GM12874 (cell line): Measurements from ENCODE around the gene HEMGN.

ENCODE experiments used
- TF ChIP-seq, protein P1 (sequence below): IDR thresholded peaks from 2 replicates; pipeline ENCODE4 v1.5.1; 2011; ENCODE audit warnings: low read depth, mild to moderate bottlenecking, control low read depth, low read length, moderate library complexity; ENCODE audit not compliant: insufficient read depth

HEMGN gene

DNA sequence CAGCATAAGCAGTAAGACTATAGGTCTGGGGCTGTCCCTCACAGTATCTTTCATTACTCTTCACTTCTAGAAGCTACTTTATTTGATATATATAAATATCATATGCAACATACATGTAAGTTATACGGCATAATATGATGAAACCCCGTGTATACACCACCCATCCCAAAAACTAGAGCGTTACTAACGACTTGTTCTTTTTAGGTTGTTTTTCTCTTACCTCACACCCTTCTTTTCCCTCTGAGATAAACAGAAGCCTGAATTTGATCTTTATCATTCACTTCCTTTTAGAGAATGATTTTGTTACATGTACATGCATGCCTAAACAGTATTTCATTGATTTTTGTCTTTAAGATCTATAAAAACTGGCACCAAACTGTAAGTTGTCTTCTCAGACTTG, 19.4 kb downstream of the HEMGN start:
- TF ChIP-seq, protein P1, sequence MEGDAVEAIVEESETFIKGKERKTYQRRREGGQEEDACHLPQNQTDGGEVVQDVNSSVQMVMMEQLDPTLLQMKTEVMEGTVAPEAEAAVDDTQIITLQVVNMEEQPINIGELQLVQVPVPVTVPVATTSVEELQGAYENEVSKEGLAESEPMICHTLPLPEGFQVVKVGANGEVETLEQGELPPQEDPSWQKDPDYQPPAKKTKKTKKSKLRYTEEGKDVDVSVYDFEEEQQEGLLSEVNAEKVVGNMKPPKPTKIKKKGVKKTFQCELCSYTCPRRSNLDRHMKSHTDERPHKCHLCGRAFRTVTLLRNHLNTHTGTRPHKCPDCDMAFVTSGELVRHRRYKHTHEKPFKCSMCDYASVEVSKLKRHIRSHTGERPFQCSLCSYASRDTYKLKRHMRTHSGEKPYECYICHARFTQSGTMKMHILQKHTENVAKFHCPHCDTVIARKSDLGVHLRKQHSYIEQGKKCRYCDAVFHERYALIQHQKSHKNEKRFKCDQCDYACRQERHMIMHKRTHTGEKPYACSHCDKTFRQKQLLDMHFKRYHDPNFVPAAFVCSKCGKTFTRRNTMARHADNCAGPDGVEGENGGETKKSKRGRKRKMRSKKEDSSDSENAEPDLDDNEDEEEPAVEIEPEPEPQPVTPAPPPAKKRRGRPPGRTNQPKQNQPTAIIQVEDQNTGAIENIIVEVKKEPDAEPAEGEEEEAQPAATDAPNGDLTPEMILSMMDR: no peak

DNA sequence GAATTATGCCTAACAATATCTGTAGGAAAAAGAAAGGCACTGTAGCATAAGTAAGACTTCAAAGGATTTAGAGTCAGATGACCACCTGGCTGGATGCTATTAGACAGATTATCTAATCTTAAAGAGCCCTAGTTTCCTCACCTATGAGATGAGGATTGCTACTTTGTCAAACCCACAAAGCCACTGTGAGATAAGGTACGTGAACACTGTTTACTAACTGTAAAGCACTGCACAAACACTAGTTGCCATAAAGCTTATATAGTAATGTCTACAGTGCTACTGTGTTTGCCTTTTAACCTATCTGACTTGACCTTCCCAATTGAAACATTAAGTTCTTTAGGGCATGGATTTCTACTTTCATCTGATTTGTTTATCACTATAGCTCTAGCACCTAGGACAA, 26.0 kb downstream of the HEMGN start:
- TF ChIP-seq, protein P1: no peak

DNA sequence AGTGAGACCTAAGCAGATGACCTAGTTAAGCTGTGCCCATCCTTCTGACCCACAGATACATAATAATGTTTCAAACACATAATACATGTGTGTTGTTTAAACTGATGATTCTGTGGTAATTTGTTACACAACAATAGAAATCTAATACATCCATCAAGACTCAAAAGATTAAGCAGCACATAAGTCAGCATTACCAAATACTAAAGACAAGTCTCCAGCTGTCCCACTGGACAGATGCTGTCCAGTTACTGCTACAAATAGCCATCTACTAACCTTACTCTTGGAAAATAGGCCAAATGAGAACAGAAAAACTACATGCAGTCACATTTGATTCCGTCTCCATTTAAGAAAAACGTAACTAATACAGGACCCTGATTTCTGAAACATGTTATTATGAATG, 26.4 kb downstream of the HEMGN start:
- TF ChIP-seq, protein P1: no peak

DNA sequence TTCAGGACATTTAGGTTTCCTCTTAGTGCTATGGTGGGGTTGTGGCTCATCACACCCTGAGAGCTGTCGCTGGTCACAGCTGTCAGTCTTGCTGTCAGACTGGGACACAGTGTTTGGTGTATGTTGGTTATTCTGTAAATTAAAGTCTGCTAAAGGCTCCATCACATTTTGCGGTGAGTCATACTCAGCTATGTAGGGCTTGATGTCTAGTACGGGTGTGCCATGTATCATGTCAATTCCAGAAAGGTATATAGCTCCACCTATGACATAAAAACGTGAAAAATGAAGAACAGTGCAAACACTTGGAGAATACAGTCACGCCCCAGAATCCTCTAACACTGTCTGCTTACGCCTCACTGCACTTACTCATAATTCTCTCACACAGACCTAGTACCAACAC, 27.6 kb downstream of the HEMGN start:
- TF ChIP-seq, protein P1: no peak

DNA sequence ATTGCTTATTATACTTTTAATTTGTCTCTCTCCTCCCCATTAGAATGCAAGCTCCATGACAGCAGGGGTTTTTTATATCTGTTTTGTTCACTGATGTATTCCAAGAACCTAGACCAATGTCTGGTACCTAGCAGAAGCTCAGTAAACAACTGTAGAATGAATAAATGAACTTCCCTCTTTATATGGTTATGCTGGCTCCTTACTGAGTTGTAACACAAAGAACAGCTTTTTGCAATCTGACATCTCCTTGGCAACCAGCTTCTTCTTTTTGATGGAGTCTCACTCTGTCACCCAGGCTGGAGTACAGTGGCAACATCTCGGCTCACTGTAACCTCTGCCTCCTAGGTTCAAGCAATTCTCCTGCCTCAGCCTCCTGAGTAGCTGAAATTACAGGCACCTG, 29.3 kb downstream of the HEMGN start:
- TF ChIP-seq, protein P1: no peak

DNA sequence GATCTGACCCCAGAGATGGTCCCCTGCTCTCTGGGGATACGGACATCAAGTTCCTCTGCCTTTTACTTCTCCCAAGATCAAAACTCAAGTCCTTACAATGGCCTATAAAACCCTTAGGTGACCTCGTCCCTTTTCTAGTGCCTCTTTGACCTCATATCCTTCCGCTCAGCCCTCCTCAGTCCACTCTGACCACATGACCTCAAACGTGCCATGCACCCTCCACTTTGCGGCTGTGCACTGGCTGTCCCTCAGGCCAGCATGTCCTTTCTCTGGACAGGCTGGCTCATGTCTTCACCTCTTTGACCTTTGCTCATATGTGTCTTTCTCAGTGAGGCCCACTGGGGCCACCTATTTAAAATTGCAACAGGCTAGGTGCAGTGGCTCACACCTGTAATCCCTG, 30.3 kb downstream of the HEMGN start:
- TF ChIP-seq, protein P1: no peak

DNA sequence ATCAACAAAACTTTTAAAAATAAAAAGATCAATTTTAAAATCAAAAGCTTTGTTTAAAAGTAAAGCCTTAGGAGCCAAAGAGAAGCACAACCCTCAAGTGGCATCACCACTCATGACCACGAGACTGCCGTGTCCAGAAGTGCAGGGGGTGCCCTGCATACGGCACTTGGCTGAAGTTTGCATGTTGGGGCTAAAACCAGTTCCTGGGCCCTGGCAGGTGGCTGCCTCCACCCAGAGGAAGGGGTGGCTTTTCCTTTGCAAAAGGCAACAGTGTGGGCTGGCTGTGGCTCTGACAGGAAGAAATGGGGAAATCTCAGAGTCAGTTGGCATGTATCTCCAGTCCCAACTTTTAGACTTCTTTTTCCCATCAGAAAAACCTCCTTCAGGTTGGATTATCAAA, 30.9 kb downstream of the HEMGN start:
- TF ChIP-seq, protein P1: no peak

DNA sequence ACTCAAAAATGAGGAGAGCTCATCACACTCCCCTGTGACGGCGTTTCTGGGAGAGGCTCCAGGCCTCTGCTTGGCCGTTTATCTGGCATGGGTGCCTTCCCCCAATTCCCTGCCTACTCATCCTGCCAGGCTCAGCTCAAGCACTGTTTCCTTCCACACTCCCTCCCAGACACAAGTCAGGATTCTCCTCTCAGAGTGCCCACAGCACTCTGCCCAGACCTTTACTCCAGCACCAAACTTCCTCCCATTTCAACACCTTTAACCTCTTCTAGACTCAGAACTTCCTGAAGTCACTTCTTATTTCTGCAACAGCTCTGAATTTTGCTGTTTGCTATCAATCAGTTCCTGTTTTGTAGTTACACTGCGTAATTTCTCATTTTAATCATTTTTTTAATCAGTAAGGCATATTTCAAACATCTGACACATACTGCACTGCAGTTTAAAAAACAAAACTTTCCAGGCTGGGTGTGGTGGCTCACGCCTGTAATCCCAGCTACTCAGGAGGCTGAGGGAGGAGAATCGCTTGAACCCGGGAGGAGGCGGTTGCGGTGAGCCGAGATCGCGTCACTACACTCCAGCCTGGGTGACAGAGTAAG, 31.6 kb downstream of the HEMGN start:
- TF ChIP-seq, protein P1: no peak
